NAMALWA (cell line): ENCODE data around the gene KDM6A.
A peak's percentile ranks its signal among the peaks of the same experiment; 100 is the strongest.
"Not testable (repeated sequence)": the region's sequence is repeated elsewhere in the genome, so short reads cannot be mapped to it uniquely, and the experiment has no call there.

Source experiments
- DNase-seq: peaks from one replicate; pipeline ENCODE4 v3.0.0-alpha.2; 2015; ENCODE audit warnings: low spot score

Gene KDM6A

DNA sequence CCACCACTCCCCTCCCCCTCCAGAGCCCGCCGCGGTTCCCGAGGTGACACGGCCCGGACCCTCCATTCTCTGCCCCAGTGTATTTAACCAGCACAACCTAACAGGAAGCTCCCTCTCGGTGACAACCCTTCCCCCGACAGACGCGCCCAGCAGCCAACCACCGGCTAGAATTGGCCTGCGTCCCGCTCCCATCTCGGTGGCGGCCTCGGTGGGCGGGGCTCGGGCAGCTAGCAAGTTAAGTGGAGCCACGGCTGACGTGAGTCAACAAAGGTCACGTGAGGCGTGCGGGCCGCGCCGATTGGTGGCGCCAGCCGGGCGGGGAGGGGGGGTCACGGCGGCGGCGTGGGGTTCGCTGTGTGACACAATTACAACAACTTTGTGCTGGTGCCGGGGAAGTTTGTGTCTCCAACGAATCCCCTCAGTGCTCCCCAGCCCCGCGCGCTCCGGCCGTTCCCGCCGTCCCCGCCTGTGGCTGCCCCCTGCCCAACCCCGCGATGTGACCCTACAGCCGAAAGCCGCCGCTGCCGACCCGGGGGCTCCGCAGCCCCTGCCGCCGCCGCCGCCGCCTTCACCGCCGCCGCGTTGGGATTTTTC, at the start of gene KDM6A:
KDM6A (plus strand) TSS at position 368 of the 594 bp plus-strand sequence. CDS start 364 bp downstream, outside the sequence.
- peak; percentile 94 for DNase-seq

DNA sequence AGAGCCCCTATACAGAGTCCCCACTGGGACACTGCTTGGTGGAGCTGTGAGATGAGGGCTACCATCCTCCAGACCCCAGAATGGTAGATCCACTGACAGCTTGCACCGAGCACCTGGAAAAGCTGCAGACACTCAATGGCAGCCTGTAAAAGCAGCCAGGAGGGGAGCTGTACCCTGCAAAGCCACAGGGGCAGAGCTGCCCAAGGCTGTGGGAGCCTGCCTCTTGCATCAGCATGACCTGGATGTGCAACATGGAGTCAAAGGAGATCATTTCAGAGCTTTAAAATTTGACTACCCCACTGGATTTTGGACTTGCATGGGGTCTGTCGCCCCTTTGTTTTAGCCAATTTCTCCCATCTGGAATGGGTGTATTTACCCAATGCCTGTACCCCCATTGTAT, 49.8 kb upstream of the KDM6A start:
- not testable (repeated sequence) for DNase-seq

- DNase-seq, result no peak
Measured at GRCh38 chrX:44828008-44828605, 44.9 kb upstream of the KDM6A start.

- no peak for DNase-seq
Measured at GRCh38 chrX:44829832-44830231, 43.2 kb upstream of the KDM6A start.

GRCh38 chrX:44842550-44843317, 30.3 kb upstream of the KDM6A start:
- no peak for DNase-seq

- DNase-seq, result no peak
Measured at GRCh38 chrX:44843318-44843702, 29.7 kb upstream of the KDM6A start.

- no peak for DNase-seq
Measured at GRCh38 chrX:44843753-44844152, 29.2 kb upstream of the KDM6A start, which contains the start of gene DUSP21. DUSP21 (plus strand) TSS chrX:44844021; CDS start chrX:44844133, 112 bp downstream.

DNA sequence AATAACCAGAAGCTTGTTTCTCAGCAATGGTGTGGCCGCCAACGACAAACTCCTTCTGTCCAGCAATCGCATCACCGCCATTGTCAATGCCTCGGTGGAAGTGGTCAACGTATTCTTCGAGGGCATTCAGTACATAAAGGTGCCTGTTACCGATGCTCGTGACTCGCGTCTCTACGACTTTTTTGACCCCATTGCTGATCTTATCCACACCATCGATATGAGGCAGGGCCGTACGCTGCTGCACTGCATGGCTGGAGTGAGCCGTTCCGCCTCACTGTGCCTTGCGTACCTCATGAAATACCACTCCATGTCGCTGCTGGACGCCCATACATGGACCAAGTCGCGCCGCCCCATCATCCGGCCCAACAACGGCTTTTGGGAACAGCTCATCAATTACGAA, 28.8 kb upstream of the KDM6A start:
- DNase-seq, result no peak

DNA sequence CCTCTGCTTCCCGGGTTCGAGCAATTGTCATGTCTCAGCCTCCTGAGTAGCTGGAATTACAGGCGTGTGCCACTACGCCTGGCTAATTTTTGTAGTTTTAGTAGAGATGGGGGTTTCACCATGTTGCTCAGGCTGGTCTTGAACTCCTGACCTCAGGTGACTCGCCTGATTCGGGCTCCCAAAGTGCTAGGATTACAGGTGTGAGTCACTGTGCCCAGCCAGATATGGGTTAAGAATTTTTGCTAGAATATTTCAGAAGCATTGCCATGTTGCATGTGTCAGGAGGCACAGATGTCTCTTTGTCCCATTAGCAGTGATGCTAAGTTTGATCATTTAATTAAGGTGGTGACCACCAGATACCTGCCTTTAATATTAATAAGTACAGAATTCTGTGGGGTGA, 22.1 kb upstream of the KDM6A start:
- DNase-seq, result not testable (repeated sequence)

GRCh38 chrX:44871114-44871645, 1.8 kb upstream of the KDM6A start:
- DNase-seq, result no peak

DNA sequence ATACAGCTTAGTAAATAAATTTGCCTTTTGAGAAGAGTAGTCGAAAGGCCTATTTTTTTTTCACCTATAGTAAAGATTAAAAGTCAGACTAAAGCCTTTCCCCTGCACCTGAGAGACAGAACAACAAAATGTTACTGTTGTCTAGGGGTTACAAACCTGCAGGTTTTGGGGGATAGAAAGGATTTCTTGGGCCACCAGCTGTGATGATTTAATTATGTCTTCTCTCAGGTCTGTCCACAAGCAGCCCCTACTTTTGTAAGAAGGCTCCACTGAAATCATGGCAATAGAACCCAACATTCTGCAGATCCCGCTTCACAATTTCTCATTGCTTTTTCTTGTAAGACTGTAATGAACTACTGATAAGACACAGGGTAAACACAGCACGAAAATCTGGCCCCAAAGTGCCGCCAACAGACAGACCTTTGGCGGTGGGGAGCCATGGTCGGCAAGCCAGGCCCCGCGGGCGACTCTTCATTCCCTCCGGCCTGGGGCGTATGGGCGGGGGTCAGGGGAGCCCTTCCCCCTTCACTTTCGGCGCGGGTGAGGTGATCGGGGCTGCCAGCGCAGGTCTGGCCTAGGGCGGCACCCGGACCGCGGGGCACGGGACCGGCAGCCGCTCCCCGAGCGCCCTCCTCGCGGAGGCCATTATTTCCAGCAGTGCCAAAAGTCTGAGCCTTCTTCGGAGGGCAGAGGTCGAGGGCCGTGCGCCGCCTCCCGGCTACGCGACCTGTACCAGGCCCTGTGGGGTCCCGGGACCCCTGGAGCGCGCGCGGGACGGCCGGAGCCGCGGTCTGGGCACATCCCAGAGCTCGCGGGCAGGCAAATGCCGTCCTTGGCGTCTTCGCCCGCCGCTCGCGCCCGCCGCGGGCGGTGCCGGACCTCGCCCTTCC, 812 bp upstream of the KDM6A start:
- peak; percentile 59 for DNase-seq

- DNase-seq, result peak; percentile 40
Measured at GRCh38 chrX:44873415-44874276, 658 bp downstream of the KDM6A start.

DNA sequence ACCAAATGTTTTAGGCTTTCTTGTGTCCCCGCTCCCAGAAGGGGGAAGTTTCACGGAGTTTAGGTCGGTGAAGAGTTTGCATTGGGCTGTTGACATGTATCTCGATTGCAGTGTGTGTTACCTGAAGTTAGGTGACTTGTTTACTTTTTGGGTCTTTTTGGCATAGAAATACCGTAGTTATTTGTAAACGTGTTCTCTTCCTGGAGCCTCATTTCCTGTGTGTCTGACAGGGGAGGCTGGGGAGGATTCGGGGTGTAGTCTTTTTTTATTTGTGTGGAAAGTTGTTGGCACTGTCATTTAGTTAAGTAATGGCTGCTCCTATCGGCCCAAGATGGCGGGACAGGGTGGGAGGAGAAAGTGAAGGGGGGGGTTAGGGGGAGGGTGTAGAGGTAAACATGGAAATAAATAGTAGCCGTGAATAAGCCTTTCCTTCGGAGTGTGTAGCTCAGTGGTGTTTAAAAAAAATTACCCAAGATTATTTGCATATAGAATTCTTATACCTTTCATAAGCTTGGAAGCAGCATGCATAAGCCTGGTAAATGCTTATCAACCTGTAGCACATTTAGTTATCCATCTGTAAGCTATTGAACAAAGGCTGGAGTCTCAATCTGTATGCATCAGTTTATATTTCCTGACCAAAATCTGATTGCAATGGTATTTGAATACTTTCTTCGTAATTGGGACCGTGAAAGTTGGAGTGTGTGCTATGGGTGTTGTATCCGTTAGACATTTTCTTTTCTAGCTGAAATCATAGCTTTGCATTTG, 1.6 kb downstream of the KDM6A start:
- DNase-seq, result peak; percentile 65

DNA sequence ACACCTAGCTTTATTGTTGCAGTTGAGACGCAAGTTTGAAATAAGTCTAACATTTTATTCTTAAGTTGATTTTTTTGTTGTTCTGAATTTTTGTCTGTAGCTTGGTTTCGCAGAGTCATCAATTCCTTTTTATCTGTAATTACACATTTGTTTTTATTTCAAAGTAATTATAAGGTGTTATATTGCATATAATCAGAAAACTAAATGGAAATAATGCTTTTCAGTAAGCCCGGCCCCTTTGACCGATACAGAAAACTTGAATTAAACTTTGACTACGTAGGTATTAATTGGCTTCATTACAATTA, 2.1 kb downstream of the KDM6A start:
- no peak for DNase-seq

GRCh38 chrX:44876086-44876485, 3.1 kb downstream of the KDM6A start:
- no peak for DNase-seq

DNA sequence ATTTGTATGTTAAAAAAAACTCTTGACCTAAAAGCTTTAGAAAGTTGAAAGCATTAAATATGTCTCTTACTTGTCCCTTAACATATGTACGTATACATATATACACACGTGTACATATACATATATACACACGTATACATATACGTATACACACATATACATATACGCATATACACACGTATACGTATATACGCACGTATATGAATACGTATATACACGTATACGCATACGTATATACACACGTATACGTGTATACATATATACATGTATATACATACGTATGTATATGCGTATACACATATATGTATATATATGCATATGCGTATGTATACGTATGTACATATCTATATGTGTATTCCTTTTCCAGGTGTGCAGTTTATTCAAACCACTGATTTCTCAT, 3.8 kb downstream of the KDM6A start:
- no peak for DNase-seq

GRCh38 chrX:44878780-44879179, 5.8 kb downstream of the KDM6A start:
- no peak for DNase-seq

DNA sequence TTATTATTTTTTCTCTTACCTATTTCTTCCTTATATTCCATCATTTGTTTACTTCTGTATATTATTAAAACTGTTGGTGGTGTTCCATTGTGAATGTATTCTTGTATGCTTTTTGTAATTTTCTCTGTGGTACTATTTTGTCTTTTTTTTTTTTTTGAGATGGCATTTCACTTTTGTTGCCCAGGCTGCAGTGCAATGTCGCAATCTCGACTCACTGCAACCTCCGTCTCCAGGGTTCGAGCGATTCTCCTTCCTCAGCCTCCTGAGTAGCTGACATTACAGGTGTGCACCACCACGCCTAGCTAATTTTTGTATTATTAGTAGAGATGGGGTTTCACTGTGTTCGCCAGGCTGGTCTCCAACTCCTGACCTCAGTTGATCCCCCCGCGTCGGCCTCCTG, 8.6 kb downstream of the KDM6A start:
- no peak for DNase-seq

- DNase-seq, result no peak
Measured at GRCh38 chrX:44882635-44883034, 9.6 kb downstream of the KDM6A start.

- DNase-seq, result no peak
Measured at GRCh38 chrX:44884944-44885343, 12.0 kb downstream of the KDM6A start.
